ENCODE measurements around the gene KCNQ2.

Gene KCNQ2

DNA sequence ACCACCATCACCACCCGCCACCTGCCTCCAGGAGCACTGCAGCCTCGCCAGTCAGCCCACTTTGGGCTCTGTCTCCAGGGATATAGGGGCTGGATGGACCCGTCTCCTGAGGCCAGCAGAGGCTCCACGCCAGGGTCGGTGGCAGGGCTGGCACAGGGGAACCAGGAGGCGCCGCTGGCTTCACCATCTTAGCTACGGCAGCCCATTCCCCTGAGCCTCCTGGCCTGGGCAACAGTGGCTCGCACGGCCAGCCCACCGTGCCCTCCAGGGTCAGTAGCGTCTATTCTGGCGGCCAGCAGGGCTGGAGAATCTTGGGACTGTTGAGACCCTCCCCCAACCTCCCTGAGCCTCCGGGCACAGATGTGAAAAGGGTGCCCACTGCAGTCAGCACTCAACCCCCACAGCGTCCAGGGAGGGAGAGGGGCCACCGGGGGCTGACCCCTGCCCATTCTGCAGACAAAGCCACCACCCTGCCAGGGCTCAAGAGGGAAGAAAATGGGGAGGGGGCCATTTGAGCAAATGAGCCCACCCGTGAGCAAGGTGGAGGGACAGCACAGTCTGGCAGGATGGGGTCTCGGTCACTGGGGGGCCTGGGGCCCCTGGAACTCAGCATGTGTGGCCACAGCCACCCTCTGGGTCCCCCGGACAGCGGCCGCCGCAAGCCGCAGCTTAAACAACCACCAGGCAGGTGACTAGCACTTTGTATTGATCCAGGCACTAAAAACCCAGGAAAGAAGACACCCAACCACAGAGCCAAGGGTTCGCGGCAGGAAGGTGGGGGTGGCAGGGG, 28.7 kb downstream of the KCNQ2 start:
- DNase-seq (ENCODE audit: low read depth in 1 of 2, low spot score in 1 of 2), result no peak
- Histone ChIP-seq H3K27me3 (ENCODE audit: insufficient read depth, poor library complexity, severe bottlenecking) (peaks cover 12% of the 10 kb centered on the region), H3K27ac (replicated peaks) (no peak overlapping the region), H3K4me3 (replicated peaks; ENCODE audit: insufficient read depth, low read length) (no peak overlapping the region)
- TF ChIP-seq SPI1 (IDR thresholded peaks at IDR 0.05; ENCODE audit: borderline replicate concordance, low read depth) (no peak), GABPA (IDR thresholded peaks at IDR 0.05; ENCODE audit: low read depth) (no peak), POLR2AphosphoS5 (IDR thresholded peaks at IDR 0.05; ENCODE audit: low read depth) (no peak), REST (IDR thresholded peaks at IDR 0.05; ENCODE audit: insufficient replicate concordance, low read depth) (no peak), CTCF (IDR thresholded peaks at IDR 0.05; ENCODE audit: insufficient read depth, low read length) (no peak)

DNA sequence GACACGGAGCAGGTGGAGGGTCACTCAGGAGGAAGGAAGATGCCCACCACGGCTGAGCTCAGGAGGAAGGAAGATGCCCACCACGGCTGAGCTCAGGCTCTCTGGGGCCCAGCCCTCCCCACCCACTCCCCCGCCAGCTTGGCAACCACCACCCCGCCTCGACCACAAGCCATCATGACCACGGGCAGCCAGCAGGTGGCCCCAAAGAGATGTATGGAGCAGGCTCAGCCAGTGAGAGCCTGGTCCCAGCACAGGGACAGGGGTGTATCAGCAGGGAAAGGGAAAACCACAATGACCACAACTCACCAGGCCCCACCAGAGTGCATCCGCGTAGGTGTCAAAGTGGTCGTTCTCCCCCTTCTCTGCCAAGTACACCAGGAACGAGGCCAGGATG, 30.4 kb downstream of the KCNQ2 start:
- Histone ChIP-seq H3K4me3 (replicated peaks; ENCODE audit: insufficient read depth, low read length) (no peak overlapping the region), H3K27me3 (ENCODE audit: insufficient read depth, poor library complexity, severe bottlenecking) (peaks cover 7% of the 10 kb centered on the region), H3K27ac (replicated peaks) (no peak overlapping the region)
- DNase-seq (ENCODE audit: low read depth in 1 of 2, low spot score in 1 of 2), result peak in 1 of 2 experiments; percentile 42
- no peak for TF ChIP-seq GABPA (IDR thresholded peaks at IDR 0.05; ENCODE audit: low read depth)
- TF ChIP-seq CTCF (IDR thresholded peaks at IDR 0.05; ENCODE audit: insufficient read depth, low read length), result peak; percentile 8
- TF ChIP-seq REST (IDR thresholded peaks at IDR 0.05; ENCODE audit: insufficient replicate concordance, low read depth), result no peak
- TF ChIP-seq POLR2AphosphoS5 (IDR thresholded peaks at IDR 0.05; ENCODE audit: low read depth), result no peak
- no peak for TF ChIP-seq SPI1 (IDR thresholded peaks at IDR 0.05; ENCODE audit: borderline replicate concordance, low read depth)

- DNase-seq (ENCODE audit: low read depth in 1 of 2, low spot score in 1 of 2), result no peak
- Histone ChIP-seq H3K27me3 (ENCODE audit: insufficient read depth, poor library complexity, severe bottlenecking) (peaks cover 7% of the 10 kb centered on the region), H3K4me3 (replicated peaks; ENCODE audit: insufficient read depth, low read length) (no peak overlapping the region), H3K27ac (replicated peaks) (no peak overlapping the region)
- no peak for TF ChIP-seq POLR2AphosphoS5 (IDR thresholded peaks at IDR 0.05; ENCODE audit: low read depth)
- no peak for TF ChIP-seq SPI1 (IDR thresholded peaks at IDR 0.05; ENCODE audit: borderline replicate concordance, low read depth)
- TF ChIP-seq GABPA (IDR thresholded peaks at IDR 0.05; ENCODE audit: low read depth), result no peak
- TF ChIP-seq REST (IDR thresholded peaks at IDR 0.05; ENCODE audit: insufficient replicate concordance, low read depth), result no peak
- TF ChIP-seq CTCF (IDR thresholded peaks at IDR 0.05; ENCODE audit: insufficient read depth, low read length), result no peak
Measured at GRCh38 chr20:63441136-63442099, 31.0 kb downstream of the KCNQ2 start.

All from HL-60 (cell line).